Activated T-cell treated with anti-CD3 and anti-CD28 coated beads for 24 hours (primary cell): ENCODE results near the gene ATF6.

Source experiments
- DNase-seq: peaks from one replicate; pipeline ENCODE4 v3.0.0-alpha.2; 2020; ENCODE audit warnings: low read depth

The ATF6 gene

DNA sequence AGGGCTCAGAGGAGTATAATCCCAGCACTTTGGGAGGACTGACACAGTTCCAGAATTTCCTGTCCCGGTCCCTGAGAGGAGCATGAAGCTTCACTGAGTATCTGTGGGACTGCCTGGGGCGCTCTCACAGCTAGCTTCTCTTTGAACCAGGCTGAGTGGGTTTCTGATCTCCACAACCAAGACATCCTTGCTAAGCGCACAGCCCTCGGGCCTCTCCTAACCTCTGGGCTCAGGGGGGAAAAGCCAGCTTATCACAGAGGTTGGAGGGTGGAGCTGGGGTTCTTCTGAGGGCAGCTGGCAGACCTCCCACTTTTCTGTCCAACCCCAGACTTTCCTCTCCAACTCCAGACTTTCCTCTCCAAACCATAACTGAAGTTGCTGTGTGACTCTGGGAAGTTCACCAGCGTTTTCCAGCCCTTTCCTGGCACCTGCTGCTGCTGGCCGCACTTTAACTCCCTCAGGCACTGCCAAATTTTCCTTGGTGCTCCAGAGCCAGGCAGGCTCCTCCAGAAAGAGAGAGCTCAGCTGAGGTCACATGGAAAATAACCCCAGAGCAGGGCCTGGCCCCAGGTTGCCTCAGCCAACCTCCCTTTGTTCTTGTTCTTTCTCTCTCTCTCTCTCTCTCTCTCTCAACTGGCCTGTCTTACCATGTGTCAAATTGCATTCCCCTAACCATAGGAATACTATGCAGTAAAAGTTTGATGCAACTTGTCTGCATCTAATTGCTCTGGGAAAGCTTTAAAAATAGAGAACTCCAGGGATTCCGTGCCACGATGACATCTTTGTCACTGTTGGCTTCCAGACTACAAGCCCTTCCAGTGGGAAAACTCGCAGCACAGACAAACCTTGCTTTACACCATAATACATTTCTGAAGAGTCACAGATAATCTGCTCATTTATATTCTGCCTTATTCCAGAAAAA lies 208.1 kb downstream of the ATF6 start:
- no peak for DNase-seq

DNA sequence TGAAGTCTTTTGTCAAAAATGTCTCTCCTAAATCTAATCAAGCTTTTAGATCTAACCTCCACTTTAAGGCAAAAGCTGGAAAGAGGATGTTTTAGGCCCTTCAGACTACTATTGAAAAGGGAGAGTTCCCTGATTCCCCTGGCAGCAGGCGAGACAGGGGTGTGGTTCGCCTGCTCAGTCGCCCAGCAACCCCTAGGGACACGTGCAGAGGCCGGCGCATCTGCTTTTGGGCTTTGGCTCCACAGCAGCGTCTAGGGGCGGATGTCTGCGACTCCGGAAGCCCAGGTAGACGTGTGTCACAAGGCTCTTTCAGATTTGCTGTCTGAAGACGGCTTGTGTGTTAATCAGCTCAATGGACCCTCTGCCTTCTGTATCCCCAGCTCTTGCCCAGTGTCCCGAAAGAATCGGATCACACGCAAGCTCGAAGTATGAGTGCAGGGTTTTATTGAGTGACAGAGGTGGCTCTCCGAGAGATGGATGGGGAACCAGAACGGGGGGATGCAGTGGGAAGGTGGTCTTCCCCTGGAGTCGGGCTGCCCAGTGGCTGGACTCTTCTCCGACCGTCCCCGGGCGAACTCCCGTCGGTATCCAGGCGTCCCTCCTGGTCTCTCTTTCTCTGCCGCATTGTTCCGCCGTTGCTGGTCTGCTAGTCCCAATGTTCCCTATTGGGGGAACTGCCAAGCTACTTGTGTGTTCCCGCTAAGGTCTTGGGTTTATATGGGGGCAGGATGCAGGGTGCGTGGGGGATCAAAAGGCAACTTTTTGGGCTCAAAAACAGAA lies 212.1 kb downstream of the ATF6 start:
- DNase-seq: no peak

DNA sequence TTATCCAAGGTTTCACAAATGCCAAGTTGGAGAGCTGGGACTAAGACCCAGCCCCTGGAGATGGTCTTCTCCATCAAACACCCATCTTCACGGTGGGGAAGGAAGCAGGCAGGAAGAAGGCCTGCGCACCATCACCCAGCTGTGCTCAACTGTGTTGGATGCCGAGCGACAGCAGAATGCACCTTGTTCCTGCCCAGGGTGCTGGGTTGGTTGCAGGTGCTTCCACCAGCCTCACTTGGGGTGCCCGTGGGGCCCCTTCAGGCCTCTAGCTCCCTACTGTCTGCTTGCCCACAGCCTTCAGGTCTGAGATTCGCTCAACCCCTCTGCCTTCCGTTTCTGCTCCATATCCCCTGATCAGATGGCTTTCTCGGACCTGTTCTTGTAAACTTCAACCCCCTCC lies 215.0 kb downstream of the ATF6 start:
- DNase-seq: no peak

DNA sequence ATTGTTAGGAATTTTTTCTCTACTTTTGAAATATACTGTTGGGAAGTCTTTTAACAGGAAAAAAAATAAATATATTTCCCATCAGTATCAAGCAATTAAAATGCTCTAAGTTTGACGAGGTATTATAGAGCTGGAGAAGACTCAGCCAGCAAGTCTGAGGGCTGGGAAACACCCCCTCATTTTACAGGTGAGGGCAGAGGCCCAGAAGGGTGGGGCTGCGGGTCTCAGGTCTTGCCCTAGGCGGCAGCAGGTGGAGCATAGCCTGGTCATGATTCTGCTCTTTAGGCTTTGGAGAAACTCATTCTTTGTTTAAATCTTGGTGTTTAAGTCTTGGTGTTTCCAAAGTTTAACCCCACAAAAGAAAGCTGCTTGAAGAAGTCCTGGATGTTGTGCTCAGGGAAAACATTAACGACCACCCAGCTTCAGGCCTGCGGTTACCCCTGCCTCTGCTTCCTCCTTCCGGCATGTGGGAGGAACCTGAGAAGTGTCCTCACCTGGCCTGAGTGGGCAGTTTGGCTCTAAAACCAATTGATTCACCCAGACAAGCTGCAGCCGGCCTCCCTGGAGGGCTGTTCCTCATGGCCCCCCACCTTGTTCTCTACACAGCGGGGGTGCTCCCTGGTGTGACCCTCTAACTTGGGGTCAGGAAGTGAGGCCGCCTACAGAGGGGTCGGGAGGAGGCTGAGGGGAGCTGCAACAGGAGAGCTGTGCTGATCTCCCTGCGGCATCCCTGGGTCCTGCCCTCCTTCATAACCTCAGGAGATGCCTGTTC lies 215.8 kb downstream of the ATF6 start:
- DNase-seq: no peak

DNA sequence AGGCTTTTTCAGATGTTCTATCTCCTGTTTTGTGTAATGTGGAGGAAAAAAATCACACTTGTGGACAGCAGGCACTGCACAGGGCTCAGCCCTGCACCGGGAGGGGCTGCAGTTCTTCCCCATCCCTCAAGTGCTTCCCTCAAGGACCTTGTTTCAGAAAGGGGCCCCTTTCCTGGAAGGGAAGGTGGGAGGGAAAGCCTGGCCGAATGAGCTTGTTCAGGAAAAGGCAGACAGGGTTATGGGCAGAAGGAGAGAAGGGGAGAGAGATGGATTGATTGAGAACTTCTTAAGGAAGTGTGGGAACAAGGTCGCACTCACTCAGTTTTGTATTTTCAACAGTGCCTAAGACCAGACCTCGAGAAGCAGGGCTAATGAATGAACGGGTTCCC lies 216.4 kb downstream of the ATF6 start:
- no peak for DNase-seq

DNA sequence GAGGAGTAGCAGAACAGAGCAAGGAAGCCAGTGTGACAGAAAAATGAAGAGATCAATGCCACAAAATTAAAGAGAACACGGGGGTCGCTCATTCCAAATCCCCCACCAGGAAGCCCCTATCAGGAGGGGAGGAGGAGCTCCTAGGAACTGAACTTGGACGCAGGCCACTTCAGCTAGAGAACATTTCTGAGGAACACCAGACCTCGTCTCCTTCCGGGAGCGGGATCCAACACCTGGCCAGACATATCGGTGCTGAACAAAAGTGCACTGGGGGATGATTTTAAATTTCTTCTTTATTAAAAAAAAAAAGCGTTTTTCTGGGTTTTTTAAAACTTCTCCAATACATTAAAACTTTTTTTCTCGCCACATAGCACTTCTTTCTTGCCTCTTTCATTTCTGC lies 216.8 kb downstream of the ATF6 start:
- DNase-seq: no peak

DNA sequence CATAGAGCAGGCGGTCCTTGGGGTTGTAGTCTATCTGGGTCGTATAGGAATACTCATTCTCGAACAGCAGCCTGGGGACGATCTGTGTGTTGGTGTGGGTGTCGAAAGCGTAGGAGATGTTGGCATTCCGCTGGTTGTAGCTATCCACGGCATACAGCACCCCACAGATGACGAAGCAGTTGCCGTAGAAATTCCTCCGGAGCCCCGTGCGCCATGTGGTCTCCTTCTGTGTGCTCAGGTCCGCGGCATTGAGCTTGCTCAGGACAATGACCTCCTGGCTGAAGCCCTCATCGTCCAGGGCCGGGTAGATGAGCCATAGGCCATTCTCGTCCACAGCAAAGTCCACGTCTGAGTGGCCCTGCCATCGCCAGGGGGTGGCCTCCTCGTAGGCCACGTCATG lies 217.6 kb downstream of the ATF6 start:
- no peak for DNase-seq

DNA sequence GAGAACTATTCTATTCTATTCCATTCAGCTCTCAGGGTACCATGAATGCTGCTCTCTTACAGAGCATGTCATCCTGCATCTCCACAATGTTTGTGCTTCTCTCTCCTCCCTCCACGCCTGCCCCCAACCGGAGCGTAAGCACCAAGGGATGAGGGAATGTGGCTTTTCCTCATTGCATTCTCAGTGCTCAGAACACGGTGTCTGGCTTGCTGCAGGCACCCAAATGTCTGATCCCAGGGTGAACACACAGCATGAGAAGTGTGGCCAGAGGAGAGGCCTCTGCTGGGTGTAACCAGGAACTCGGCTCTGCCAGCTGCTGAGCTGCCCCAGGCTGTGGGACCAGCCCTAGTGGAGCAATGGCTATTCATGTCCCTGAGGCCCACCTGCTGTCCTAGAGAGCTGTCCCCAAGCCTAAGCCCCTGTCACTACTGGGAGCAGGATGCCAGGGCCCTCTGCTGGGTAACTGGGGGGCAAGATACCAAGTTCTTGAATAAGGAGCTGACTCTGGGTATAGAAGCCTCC lies 219.2 kb downstream of the ATF6 start:
- no peak for DNase-seq

DNA sequence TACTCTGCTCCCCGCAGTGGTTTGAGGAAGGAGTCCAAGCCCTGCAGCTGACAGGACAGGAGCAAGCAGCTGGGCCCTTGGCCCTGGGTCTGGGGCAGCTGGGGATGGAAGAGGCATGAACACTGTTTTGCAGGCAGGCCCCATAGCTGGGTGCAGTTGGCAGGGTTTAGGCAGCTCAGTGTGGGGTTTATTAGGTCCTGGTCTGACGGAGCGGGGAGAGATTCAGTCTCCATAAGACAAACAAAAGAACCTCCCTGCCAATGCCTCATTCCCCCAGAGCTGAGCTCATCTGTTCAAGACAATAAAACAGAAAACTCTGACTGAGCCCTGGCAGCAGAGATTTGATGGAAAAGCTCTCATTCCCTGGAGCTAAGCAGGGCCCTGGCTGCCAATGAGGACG lies 220.2 kb downstream of the ATF6 start:
- DNase-seq: no peak

DNA sequence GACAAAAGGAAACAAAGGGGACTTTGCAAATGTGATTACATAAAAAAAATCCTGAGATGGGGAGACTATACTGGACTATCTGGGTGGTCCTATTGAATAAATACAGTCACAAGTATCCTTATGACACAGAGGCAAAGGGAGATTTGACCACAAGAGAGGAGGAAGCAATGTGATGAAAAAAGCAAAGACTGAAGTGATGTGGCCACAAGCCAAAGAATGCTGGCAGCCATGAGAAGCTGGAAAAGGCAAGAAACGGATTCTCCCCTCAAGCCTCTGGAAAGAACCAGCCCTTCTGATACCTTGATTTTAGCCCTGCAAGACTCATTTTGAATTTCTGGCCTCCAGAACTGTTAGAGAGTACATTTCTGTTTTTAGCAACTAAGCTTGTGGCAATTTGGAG lies 221.2 kb downstream of the ATF6 start:
- no peak for DNase-seq

DNA sequence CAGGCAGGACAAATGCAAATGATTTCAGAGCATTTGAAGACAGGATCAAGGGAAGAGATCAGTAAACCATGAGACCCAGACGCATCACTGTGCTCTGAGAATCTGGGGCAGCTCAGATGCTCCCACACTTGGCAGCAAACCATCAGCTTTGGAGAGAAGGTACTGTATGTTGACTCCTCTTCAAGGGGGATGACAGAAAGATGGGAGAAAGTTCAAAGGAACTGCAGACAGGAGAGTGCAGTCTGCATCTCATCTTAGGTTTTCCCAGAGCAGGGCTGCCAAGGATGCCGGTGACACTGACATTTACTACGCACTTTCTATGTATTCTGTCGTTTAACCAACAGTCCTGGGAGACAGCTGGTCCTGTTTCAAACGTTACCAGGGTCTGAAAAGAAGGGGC lies 221.8 kb downstream of the ATF6 start:
- DNase-seq: no peak

DNA sequence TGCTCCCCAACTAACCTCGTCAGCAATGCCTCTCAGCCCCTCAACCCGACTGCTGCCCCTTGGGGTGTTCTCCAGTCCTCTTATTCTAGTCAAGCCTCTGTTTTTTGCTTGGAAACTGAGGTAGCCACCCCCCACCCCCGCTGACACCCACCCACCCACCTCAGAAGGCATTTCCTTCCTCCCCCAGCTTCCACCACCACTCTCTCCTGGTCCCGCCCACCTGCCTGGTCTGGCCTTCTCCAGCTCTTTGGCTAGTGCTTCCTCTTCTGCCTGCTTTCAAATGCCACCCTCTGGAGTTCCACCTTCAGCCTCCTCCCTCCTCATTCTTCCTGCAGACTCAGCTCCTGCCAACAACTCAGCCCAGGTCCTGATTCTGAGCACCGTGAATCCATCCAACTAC lies 222.3 kb downstream of the ATF6 start:
- DNase-seq: no peak

DNA sequence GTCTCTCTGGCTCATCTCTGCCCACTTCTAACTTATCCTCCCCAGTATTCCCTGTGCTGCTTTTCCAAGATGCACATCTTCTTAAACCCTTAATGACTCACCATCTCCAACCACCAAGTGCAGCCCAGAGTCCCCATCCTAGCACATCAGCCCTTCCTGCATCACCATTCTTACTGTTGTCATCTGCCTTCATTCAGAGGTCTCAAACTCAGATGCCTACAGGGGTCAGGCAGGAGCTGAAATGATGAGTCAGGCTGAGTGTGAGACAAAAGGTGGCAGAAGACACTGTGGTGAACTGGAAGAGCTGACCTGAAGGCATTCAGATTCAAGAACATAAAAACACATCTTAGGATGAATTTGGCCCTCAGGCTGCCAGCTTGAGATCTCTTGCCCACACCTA lies 223.0 kb downstream of the ATF6 start:
- DNase-seq: no peak

DNA sequence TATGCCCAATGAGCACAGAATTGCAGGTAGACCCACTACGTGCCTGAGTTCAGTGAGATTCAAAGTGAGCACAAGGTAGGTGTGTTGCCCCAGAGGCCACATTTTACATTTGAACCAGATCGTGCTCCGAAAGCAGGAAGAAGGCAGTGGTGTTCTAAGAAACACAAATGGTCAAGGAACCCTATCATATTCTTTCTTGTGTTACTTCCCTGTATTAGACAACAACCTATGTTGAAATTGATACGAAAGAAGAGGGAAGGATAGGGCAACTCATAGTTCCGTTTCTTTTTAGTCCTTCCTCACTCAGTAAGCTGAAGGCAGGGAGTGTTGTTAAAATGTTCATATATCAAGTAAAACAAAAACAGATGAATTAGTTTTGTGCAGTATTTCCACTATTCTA lies 223.7 kb downstream of the ATF6 start:
- DNase-seq: no peak

DNA sequence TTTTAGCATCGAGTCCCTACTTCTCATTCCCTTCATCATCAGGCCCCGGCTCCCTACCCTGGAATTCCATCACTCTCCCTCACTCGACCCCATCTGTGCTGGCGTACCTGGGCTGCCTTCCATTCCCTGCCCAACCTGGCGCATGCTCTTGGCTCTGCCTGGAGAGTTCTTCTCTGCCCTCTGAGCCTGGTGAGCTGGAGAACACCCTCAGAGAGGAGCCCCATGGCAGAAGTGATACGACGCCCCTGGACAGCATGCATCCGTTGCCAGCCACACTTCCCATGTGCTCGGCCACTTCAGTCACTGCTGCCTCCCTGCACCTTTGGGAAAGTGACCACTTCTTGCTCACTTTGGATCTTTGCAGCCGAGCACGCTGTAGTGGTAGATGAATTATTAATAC lies 227.5 kb downstream of the ATF6 start:
- no peak for DNase-seq

DNA sequence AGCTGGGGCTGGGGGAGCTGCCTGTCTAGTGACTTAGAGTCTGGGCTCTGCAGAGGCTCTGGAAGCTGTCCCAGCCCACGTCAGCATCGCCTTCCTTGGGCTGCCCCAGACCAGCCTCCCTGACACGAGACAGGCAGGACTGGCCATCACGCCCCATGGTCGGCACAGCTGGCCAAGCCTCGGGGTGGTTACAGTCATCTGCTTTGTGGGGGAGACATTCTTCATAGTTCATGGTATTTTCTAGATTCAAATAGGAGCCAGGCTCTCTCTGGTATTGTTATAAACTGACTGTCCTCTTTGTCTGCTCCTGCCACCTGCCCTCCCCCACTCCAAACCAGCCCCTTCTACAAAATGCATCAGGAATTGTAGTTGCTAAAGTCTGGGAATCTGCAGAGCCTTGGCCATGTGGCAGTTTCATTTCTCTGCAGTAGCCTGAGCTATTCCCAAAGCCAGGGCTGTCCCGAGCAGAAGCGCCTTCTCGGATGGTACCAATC lies 228.1 kb downstream of the ATF6 start:
- no peak for DNase-seq

DNA sequence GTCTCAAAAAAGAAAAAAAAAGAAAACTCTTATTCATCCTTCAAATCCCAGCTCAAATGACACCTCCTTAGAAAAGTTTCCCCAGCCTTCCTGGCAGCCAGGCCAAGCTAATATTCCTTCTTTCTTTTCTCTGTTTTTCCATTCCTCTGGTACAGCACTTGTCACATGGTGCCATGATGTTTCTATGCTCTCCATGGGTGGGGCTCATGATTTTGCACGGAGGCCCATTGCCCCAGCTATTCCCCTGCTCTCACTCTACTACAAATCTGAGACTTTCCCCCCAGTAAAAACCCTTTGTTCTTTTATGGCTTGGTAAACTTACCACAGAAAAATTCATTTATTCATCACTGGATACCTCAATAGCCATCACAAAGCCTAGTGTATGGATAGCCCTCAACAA lies 231.0 kb downstream of the ATF6 start:
- no peak for DNase-seq

DNA sequence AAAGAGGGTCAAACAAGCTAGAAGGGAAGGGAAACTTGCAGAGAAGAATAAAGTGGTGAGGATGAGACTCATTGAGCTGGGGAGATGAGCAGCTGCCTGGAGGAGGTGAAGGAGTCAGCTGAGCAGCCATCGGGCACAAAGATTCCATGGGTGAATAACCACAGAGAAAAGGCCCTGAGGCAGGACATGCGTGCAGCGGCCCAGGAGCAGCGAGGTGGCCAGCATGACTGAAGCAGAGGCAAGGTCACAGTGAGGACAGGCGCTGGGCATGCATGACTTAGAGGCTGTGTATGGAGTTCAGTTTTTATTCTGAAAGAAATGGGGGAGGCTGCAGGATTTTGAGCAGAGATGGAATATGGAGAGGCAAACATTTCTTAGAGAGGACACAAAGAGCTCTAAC lies 232.7 kb downstream of the ATF6 start:
- no peak for DNase-seq

DNA sequence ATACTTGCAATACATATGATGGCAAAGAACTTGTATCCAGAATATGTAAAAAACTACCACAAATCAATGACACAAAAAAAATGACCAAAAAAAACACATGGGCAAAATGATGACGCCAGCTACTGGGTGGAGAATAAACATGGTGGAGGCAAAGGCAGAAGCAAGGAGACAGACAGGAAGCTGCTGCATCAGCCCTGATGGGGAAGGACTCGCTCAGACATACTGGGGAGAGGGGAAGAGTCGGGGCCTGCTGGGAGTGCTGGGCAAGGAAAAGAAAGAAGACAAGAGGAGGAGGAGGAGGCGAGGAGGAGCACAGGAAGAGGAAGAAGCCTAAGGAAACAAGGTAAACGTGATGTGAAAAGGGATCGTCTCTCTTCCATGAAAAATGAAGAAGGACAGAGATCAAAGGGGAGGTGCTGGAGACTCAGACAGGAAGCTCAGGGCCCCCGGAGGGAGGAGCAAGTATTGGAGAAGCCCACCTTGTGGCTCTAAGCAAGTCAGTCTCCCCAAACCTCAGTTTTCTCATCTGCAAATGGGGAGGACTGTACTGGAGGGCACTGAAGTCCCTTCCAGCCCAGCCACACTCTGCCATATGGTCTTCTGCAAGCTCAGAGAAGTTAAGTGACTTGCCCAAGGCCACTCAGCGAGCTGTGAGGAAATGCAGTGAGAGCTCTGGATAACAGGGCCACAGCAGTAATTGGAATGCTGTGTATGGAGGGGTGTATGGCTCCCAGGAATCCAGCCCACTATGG lies 233.4 kb downstream of the ATF6 start:
- no peak for DNase-seq

DNA sequence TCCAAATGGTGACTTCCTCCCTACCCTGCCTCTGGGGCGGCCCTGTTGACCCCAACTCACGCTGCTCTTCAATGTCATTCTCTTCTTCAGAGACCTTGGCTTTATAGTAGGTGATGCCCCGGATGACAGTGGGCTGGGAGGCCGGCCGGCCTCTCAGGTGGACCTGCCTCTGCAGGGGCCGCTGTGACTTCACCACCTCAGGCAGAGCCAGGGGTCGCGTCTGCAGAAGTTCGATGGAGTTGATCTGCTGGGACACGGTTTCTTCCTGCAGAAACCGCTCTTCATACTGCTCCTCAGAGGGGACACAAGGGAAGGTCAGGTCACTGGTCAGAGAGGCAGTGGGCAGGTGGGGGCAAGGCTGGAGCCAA lies 233.9 kb downstream of the ATF6 start:
- no peak for DNase-seq

DNA sequence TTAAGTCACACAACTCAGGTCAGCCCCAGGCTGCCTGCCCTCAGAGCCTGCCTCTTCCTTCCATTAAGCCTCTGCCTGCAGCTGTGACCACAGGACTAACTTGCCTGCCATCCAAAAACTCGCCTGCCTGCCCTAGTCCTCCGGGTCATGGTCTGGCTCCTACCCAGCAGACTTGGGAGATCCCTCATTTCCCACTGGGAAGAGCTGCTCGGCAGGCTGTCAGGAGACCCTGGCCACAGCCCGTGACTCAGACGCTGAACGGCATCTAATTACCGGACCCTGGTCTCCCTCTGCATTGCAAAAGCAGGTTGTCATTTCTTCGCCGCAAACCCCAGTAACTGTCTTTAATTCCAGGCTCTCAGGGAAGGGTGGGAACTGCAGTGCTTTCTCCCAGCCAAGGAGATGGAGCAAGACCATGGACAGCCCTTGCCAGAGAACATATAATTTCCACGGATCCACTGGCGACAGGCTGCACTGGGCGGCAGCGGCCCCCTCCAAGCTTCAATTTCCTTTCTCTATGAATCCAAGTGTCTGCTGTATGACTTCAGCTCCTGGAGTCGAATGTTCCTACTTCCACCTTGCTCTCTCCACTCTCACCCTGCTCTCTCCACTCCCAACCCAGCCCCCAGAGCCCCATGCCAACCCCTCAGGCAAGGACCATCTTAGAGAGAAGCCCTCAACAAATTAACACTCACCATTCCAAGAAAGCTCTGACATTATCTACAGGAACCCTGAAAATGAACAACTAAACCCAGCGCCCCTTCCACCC lies 237.1 kb downstream of the ATF6 start:
- DNase-seq: no peak
